ENCODE data around the gene TMEM126B.
"Not testable (repeated sequence)": the region's sequence is repeated elsewhere in the genome, so short reads cannot be mapped to it uniquely, and the experiment has no call there.

The TMEM126B gene

GRCh38 chr11:85627998-85628770, at the start of gene TMEM126B:
Gene TMEM126B, plus strand, starts transcription at chr11:85628593. Its CDS starts 15 bp downstream, at chr11:85628608.
- peak; percentile 99 for DNase-seq (ENCODE audit: low spot score)

DNA sequence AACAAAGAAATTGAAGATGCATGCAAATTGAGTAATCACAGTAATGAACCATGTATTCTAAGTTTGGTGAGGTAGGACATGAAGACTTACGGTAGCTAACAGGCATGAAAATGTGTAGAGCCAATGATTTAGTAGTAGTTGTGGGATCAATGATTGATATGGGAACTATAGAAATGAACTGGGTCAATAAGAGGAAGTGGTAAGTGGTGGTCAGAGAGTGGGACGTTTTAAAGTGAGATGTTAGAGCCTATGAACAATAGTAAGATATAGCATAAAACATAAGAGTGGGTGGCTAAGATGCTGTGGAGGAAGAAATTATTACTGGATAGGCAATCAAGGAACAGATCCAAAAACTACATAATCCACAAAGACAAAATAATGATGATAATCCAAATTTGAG, 46.3 kb upstream of the TMEM126B start:
- no peak for DNase-seq (ENCODE audit: low spot score)

DNA sequence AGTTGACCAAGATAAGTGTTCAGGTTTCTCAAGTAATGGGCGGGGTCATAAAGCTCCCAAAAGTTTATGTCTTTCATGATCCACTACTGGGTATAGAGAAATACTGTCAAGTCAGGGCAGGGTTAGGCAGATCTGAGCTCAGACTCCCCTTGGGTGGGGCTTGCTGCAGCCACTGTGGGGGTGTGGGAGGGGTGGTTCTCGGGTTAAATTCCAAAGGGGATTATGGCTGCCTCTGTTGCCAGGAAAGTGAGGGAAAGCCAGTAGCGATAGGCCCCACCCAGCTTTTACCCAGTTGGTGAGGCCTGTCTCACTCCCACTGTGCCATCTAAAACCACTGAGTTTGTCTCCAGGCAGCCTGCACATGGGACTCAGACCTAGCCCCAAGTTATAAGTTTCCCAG, 39.0 kb upstream of the TMEM126B start:
- no peak for DNase-seq (ENCODE audit: low spot score)

DNA sequence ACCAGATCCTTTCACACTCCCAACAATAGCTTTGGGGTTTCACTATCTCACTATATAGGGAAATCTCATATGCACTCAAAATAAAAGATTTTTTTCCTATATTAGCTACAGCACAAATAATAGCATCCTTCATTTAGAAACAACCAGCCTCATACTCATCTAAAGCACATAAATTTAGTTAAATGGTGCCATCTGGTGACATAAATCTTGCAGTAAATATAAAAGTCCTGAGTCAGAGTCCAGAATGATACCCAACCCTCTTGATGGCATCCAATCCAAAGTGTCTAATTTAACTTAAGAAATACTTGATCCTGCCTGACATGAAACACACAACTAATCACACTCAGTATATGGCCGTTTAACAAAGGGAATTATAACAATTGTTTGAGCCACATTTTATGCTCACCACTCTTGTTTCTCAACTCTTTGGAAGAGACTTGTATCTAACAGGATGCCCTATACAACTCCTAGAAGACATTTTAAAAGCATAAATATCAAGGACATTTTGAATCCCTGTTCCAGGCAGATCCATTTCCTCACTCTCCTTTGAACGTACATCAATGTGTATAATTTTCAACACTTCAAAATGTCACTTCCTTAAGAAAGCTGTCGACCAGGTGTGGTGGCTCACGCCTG, 37.4 kb upstream of the TMEM126B start:
- DNase-seq (ENCODE audit: low spot score): peak; percentile 66

GRCh38 chr11:85595285-85595884, 33.0 kb upstream of the TMEM126B start:
- DNase-seq (ENCODE audit: low spot score): peak; percentile 68

DNA sequence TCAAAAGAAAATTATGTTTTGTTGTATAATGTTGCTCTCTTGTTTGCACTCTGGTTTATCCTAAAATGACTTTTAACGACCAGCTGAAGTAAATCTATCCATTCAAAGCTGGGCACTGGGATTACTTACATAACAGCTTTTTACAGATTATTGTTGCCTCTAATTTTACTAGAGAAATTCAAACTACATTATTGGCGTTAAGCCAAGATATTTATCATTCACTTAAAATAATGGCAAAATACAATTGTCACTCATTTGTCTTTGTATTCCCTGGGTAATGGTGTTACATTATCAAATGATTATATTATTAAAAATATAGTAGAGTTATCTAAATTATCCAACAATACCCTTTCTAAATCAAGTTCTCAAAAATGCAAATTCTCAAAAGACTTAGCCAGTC, 31.5 kb upstream of the TMEM126B start:
- no peak for DNase-seq (ENCODE audit: low spot score)

DNA sequence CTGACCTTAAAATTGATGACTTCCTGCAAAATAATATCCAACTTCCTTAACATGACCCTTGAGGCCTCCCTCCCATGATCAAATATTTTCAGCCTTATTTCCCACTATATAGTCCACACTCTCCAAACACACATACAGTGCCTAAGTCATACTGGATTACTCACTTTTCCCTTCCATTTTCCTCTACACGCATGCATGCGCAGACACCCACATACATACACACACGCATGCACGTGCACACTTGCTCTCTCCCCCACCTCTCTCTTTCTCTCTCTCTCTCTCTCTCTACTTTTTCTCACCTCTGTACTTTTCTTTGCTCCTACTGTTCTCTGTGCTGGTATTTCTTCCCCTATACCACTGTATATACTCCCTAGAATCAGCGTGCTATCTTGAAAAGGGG, 29.3 kb upstream of the TMEM126B start:
- DNase-seq (ENCODE audit: low spot score): no peak

DNA sequence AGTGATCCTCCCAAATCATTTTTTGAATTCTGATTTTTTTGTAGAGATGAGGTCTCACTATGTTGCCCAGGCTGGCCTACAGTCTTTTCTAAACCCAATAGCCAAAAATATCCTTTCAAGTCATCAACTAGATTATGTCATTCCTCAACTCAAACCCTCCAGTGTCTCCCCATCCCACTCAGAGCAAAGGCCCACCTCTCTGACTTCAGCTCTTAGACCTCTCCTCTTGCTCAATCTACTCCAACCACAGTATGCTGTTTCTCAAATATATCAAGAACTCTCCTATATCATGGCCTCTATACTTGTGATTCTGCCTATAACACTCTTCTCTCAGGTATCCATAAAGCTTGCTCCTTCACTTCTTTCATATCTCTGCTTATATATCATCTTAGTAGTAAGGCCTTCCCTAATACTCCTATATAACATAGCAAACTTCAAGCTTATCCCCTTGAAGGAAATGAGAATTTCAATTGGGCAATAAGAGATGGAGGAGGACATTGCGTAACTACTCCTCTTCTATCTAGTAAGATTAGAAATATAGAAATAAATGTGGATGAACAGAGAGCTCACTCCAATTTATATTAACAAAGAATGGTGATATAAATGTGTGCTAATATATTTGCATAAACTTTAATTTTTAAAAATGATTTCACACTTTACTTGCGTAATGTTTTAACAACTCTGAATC, 25.7 kb upstream of the TMEM126B start:
- no peak for DNase-seq (ENCODE audit: low spot score)

DNA sequence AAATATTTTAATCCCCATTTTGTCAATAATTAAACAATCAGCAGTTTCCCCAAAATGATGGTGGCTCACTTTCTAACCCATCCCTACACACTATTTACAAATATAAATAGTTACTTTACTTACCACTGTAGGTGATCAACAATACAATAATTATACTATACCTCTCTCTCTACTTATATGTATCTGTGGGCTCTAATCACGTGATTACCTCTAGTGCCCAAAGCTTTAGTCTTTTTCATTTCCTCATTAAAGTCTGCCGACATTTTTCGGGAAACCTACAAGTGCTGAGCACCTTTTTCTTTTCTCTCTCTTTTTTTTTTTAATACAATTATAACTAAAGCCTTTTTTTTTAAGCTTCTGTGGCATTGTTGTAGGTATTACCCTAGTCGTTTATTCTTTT, 25.2 kb upstream of the TMEM126B start:
- no peak for DNase-seq (ENCODE audit: low spot score)

DNA sequence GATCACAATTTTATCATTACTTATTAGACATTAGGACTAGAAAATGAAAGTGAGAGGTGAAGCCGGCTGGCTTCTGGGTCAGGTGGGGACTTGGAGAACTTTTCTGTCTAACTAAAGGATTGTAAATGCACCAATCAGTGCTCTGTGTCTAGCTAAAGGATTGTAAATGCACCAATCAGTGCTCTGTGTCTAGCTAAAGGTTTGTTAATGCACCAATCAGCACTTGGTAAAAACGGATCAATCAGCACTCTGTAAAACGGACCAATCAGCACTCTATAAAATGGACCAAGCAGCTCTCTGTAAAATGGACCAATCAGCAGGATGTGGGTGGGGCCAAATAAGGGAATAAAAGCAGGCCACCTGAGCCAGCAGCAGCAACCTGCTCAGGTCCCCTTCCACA, 22.2 kb upstream of the TMEM126B start:
- DNase-seq (ENCODE audit: low spot score): not testable (repeated sequence)

GRCh38 chr11:85608621-85609020, 19.8 kb upstream of the TMEM126B start:
- not testable (repeated sequence) for DNase-seq (ENCODE audit: low spot score)

DNA sequence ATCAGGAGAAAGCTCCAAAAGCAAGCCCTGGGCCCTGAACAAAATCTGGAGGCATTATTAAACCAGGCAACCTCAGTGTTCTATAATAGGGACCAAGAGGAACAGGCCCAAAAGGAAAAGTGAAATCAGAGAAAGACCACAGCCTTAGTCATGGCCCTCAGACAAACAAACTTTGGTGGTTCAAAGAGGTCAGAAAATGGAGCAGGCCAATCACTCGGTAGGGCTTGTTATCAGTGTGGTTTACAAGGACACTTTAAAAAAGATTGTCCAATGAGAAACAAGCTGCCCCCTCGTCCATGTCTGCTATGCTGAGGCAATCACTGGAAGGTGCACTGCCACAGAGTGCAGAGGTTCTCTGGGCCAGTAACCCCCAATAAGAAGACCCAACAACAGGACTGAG, 19.1 kb upstream of the TMEM126B start:
- DNase-seq (ENCODE audit: low spot score): not testable (repeated sequence)

GRCh38 chr11:85611643-85612042, 16.8 kb upstream of the TMEM126B start:
- DNase-seq (ENCODE audit: low spot score): not testable (repeated sequence)

GRCh38 chr11:85619499-85619898, 8.9 kb upstream of the TMEM126B start:
- no peak for DNase-seq (ENCODE audit: low spot score)

GRCh38 chr11:85620256-85620655, 8.1 kb upstream of the TMEM126B start:
- DNase-seq (ENCODE audit: low spot score): no peak

- DNase-seq (ENCODE audit: low spot score): peak; percentile 12
Measured at GRCh38 chr11:85626496-85626895, 1.9 kb upstream of the TMEM126B start.

DNA sequence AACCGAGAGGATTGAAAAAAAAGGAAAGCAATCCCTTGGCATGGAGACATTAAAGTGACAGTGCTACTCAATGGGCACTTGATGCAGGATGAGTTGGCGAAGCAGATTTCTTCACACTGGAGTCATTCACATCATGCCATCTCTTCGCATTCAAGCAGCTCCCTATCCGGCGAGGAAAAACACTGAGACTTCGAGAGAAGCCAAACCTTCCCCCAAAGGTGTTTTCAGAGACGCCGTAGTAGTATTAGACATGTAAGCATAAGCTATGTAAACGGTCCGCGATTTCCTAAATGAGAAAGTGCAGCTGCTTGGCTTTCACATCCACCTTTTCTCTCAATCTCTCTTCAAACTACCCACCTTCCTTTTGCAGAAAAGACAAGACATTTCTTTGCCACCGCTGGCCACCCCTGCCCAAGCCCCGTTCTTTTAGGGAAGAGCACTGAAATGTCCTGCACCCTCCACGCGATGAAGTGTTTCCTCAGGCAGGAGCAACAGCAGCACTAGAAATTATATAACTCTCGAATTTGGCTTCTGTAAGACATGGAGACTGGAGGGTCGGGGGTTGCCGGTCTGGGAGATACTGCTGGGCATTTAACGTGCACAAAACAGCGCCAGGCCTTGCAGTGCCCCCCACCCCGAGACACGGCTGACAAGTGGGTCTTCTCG, 928 bp upstream of the TMEM126B start, which contains the start of gene DLG2:
Gene DLG2 (minus strand): TSS at position 13 of the 666 bp plus-strand sequence.
- peak; percentile 77 for DNase-seq (ENCODE audit: low spot score)

- no peak for DNase-seq (ENCODE audit: low spot score)
Measured at GRCh38 chr11:85628771-85629341, 463 bp downstream of the TMEM126B start.

DNA sequence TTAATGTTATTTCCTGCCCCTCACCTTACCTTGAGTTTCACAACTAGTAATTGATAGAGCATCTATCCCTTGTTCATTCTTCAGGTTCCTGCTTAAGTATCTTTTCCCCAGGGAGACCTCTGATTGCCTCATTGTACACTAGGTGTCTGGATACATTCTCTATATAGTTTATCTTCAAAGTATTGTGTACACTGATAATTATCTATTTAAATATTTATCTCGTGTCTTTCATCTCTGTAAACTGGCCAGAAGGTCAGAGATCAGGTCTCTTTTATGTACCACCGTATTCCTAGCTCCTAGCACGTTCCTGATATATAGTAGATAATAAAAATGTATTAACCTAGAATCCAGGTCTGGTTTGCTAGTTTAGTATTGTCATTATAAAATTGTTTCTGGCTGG, 6.4 kb downstream of the TMEM126B start:
- DNase-seq (ENCODE audit: low spot score): no peak

DNA sequence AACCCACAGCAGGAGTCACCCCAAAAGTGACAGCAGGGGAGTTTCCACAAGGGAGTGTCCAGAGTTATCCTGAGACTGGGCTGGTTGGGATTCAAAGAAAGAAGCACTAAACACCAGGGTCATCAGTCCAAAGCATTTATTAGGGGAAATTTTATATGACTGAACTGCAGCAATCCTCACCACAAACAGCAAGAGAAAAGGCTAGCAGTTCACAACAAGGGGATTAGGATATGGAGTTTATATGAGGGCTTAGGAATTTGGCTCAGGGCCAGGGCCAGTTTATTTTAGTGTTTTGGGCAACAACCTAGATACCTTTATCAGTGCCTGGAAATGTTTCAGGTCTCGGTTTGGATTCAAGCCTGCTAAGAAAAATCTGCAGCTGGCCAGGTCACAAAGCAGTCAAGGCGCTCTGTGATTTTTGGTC, 14.8 kb downstream of the TMEM126B start:
- DNase-seq (ENCODE audit: low spot score): no peak

GRCh38 chr11:85647078-85647477, 18.7 kb downstream of the TMEM126B start:
- no peak for DNase-seq (ENCODE audit: low spot score)
